Measurements from ENCODE around the gene SYT8. TPM values are rescaled to one million over a fixed set of nuclear protein-coding genes. Genes with fewer than 3 reads are reported as not detected.
A peak's percentile ranks its signal among the peaks of the same experiment; 100 is the strongest.

Gene SYT8
- total and polyA plus RNA-seq, 5 donors from 2014 or later: not detected

- Histone ChIP-seq H3K27ac (ENCODE audit: insufficient read depth, low read length, poor library complexity, severe bottlenecking) (no peak overlapping the region), H3K36me3 (ENCODE audit: control insufficient read depth, insufficient read depth, low read length) (no peaks in the 10 kb centered on the region), H3K4me3 (ENCODE audit: low read depth, low read length) (no peak overlapping the region), H3K27me3 (ENCODE audit: control insufficient read depth, insufficient read depth, low read length) (no peaks in the 10 kb centered on the region), H3K9me3 (ENCODE audit: control insufficient read depth in 2 of 2, low read length in 2 of 2) (no peaks in the 10 kb centered on the region), H3K4me1 (ENCODE audit: control insufficient read depth, insufficient read depth, low read length, poor library complexity, severe bottlenecking) (peaks cover 53% of the 10 kb centered on the region)
- H3K4me1 Mint-ChIP-seq: peaks cover 12 to 43% (median 25%) of the 10 kb centered on the region in 4 donors
- H3K4me3 Mint-ChIP-seq: no peak overlapping the region
- no peaks in the 10 kb centered on the region for H3K9me3 Mint-ChIP-seq
- ATAC-seq (ENCODE audit: low read depth in 2 of 2): no peak
- H3K27me3 Mint-ChIP-seq: no peaks in the 10 kb centered on the region
- H3K27ac Mint-ChIP-seq: peak overlapping the region in 1 of 3 donors; percentile 26
- DNase-seq: no peak
- H3K36me3 Mint-ChIP-seq: no peaks in the 10 kb centered on the region
Observed at GRCh38 chr11:1840780-1841480, 6.1 kb downstream of the SYT8 start.

GRCh38 chr11:1841511-1842148 is 6.8 kb downstream of the SYT8 start:
- H3K4me3 Mint-ChIP-seq: no peak overlapping the region
- H3K36me3 Mint-ChIP-seq: no peaks in the 10 kb centered on the region
- H3K9me3 Mint-ChIP-seq: no peaks in the 10 kb centered on the region
- no peaks in the 10 kb centered on the region for H3K9me3 ChIP-seq (ENCODE audit: control insufficient read depth in 2 of 2, low read length in 2 of 2)
- no peak overlapping the region for H3K27ac ChIP-seq (ENCODE audit: insufficient read depth, low read length, poor library complexity, severe bottlenecking)
- peaks cover 60% of the 10 kb centered on the region for H3K4me1 ChIP-seq (ENCODE audit: control insufficient read depth, insufficient read depth, low read length, poor library complexity, severe bottlenecking)
- no peaks in the 10 kb centered on the region for H3K27me3 Mint-ChIP-seq
- H3K4me1 Mint-ChIP-seq: peaks cover 12 to 50% (median 27%) of the 10 kb centered on the region in 4 donors
- H3K36me3 ChIP-seq (ENCODE audit: control insufficient read depth, insufficient read depth, low read length): no peaks in the 10 kb centered on the region
- H3K27ac Mint-ChIP-seq: no peak overlapping the region
- no peaks in the 10 kb centered on the region for H3K27me3 ChIP-seq (ENCODE audit: control insufficient read depth, insufficient read depth, low read length)
- DNase-seq (no peak), ATAC-seq (ENCODE audit: low read depth in 2 of 2) (no peak)
- H3K4me3 ChIP-seq (ENCODE audit: low read depth, low read length): no peak overlapping the region

- no peaks in the 10 kb centered on the region for H3K27me3 ChIP-seq (ENCODE audit: control insufficient read depth, insufficient read depth, low read length)
- DNase-seq: no peak
Observed at GRCh38 chr11:1842149-1843097, 7.6 kb downstream of the SYT8 start.

GRCh38 chr11:1843098-1843473 is 8.3 kb downstream of the SYT8 start:
- peak overlapping the region; percentile 19 to 80 (median 43) for H3K4me3 Mint-ChIP-seq

More at GRCh38 chr11:1842149-1843097, 7.6 kb downstream of the SYT8 start:
- no peaks in the 10 kb centered on the region for H3K9me3 Mint-ChIP-seq
- no peak for ATAC-seq (ENCODE audit: low read depth in 2 of 2)
- Histone ChIP-seq H3K27ac (ENCODE audit: insufficient read depth, low read length, poor library complexity, severe bottlenecking) (no peak overlapping the region), H3K36me3 (ENCODE audit: control insufficient read depth, insufficient read depth, low read length) (no peaks in the 10 kb centered on the region), H3K9me3 (ENCODE audit: control insufficient read depth in 2 of 2, low read length in 2 of 2) (no peaks in the 10 kb centered on the region), H3K4me3 (ENCODE audit: low read depth, low read length) (no peak overlapping the region), H3K4me1 (ENCODE audit: control insufficient read depth, insufficient read depth, low read length, poor library complexity, severe bottlenecking) (peaks cover 66% of the 10 kb centered on the region)
- no peak overlapping the region for H3K27ac Mint-ChIP-seq
- H3K36me3 Mint-ChIP-seq: no peaks in the 10 kb centered on the region
- peak overlapping the region; percentile 3 to 54 (median 26) for H3K4me3 Mint-ChIP-seq
- peaks cover 12 to 58% (median 28%) of the 10 kb centered on the region in 4 donors for H3K4me1 Mint-ChIP-seq
- no peaks in the 10 kb centered on the region for H3K27me3 Mint-ChIP-seq

GRCh38 chr11:1843796-1844195 is 9.0 kb downstream of the SYT8 start:
- H3K27me3 ChIP-seq (ENCODE audit: control insufficient read depth, insufficient read depth, low read length): no peaks in the 10 kb centered on the region
- Mint-ChIP-seq H3K4me3 (peak overlapping the region; percentile 55 to 91 (median 82)), H3K4me1 (peaks cover 12 to 64% (median 29%) of the 10 kb centered on the region in 4 donors), H3K36me3 (no peaks in the 10 kb centered on the region), H3K27me3 (no peaks in the 10 kb centered on the region), H3K27ac (peak overlapping the region; percentile 89 to 99 (median 96)), H3K9me3 (no peaks in the 10 kb centered on the region)
- DNase-seq (no peak), ATAC-seq (ENCODE audit: low read depth in 2 of 2) (no peak)
- H3K36me3 ChIP-seq (ENCODE audit: control insufficient read depth, insufficient read depth, low read length): no peaks in the 10 kb centered on the region
- H3K4me1 ChIP-seq (ENCODE audit: control insufficient read depth, insufficient read depth, low read length, poor library complexity, severe bottlenecking): peaks cover 66% of the 10 kb centered on the region
- no peak overlapping the region for H3K4me3 ChIP-seq (ENCODE audit: low read depth, low read length)
- no peaks in the 10 kb centered on the region for H3K9me3 ChIP-seq (ENCODE audit: control insufficient read depth in 2 of 2, low read length in 2 of 2)
- H3K27ac ChIP-seq (ENCODE audit: insufficient read depth, low read length, poor library complexity, severe bottlenecking): peak overlapping the region; percentile 76

More at GRCh38 chr11:1843098-1843473, 8.3 kb downstream of the SYT8 start:
- no peaks in the 10 kb centered on the region for H3K27me3 ChIP-seq (ENCODE audit: control insufficient read depth, insufficient read depth, low read length)
- ATAC-seq (ENCODE audit: low read depth in 2 of 2): no peak
- H3K4me1 ChIP-seq (ENCODE audit: control insufficient read depth, insufficient read depth, low read length, poor library complexity, severe bottlenecking): peaks cover 66% of the 10 kb centered on the region
- H3K27me3 Mint-ChIP-seq: no peaks in the 10 kb centered on the region
- H3K27ac Mint-ChIP-seq: peak overlapping the region in 2 of 3 donors; percentile 55 to 89
- H3K4me1 Mint-ChIP-seq: peaks cover 12 to 58% (median 28%) of the 10 kb centered on the region in 4 donors
- no peaks in the 10 kb centered on the region for H3K9me3 Mint-ChIP-seq
- H3K9me3 ChIP-seq (ENCODE audit: control insufficient read depth in 2 of 2, low read length in 2 of 2): no peaks in the 10 kb centered on the region
- no peaks in the 10 kb centered on the region for H3K36me3 Mint-ChIP-seq
- H3K27ac ChIP-seq (ENCODE audit: insufficient read depth, low read length, poor library complexity, severe bottlenecking): no peak overlapping the region
- H3K36me3 ChIP-seq (ENCODE audit: control insufficient read depth, insufficient read depth, low read length): no peaks in the 10 kb centered on the region
- H3K4me3 ChIP-seq (ENCODE audit: low read depth, low read length): no peak overlapping the region
- no peak for DNase-seq

GRCh38 chr11:1844221-1845094 is 9.7 kb downstream of the SYT8 start:
- H3K4me1 ChIP-seq (ENCODE audit: control insufficient read depth, insufficient read depth, low read length, poor library complexity, severe bottlenecking): peaks cover 72% of the 10 kb centered on the region
- H3K36me3 Mint-ChIP-seq: no peaks in the 10 kb centered on the region
- no peaks in the 10 kb centered on the region for H3K9me3 Mint-ChIP-seq
- H3K4me1 Mint-ChIP-seq: peaks cover 12 to 69% (median 32%) of the 10 kb centered on the region in 4 donors
- H3K27me3 Mint-ChIP-seq: no peaks in the 10 kb centered on the region
- H3K27me3 ChIP-seq (ENCODE audit: control insufficient read depth, insufficient read depth, low read length): no peaks in the 10 kb centered on the region
- peak overlapping the region; percentile 76 for H3K27ac ChIP-seq (ENCODE audit: insufficient read depth, low read length, poor library complexity, severe bottlenecking)
- H3K27ac Mint-ChIP-seq: peak overlapping the region; percentile 96 to 100 (median 99)
- ATAC-seq (ENCODE audit: low read depth in 2 of 2) (peak; percentile 47 to 58), DNase-seq (peak; percentile 26 to 79 (median 50))
- H3K4me3 ChIP-seq (ENCODE audit: low read depth, low read length): peak overlapping the region; percentile 81
- no peaks in the 10 kb centered on the region for H3K9me3 ChIP-seq (ENCODE audit: control insufficient read depth in 2 of 2, low read length in 2 of 2)
- peak overlapping the region; percentile 83 to 91 (median 87) for H3K4me3 Mint-ChIP-seq
- no peaks in the 10 kb centered on the region for H3K36me3 ChIP-seq (ENCODE audit: control insufficient read depth, insufficient read depth, low read length)

- Mint-ChIP-seq H3K4me1 (peaks cover 12 to 69% (median 31%) of the 10 kb centered on the region in 4 donors), H3K27ac (peak overlapping the region; percentile 96 to 100 (median 99)), H3K9me3 (no peaks in the 10 kb centered on the region), H3K36me3 (no peaks in the 10 kb centered on the region), H3K4me3 (peak overlapping the region; percentile 83 to 91 (median 87)), H3K27me3 (no peaks in the 10 kb centered on the region)
- Histone ChIP-seq H3K27ac (ENCODE audit: insufficient read depth, low read length, poor library complexity, severe bottlenecking) (peak overlapping the region; percentile 76), H3K36me3 (ENCODE audit: control insufficient read depth, insufficient read depth, low read length) (no peaks in the 10 kb centered on the region), H3K4me1 (ENCODE audit: control insufficient read depth, insufficient read depth, low read length, poor library complexity, severe bottlenecking) (peaks cover 72% of the 10 kb centered on the region), H3K9me3 (ENCODE audit: control insufficient read depth in 2 of 2, low read length in 2 of 2) (no peaks in the 10 kb centered on the region), H3K4me3 (ENCODE audit: low read depth, low read length) (peak overlapping the region; percentile 81), H3K27me3 (ENCODE audit: control insufficient read depth, insufficient read depth, low read length) (no peaks in the 10 kb centered on the region)
- ATAC-seq (ENCODE audit: low read depth in 2 of 2): no peak
- no peak for DNase-seq
Observed at GRCh38 chr11:1845095-1845429, 10.3 kb downstream of the SYT8 start.
